K562 (cell line): ENCODE measurements around the gene SYVN1. TPM values are rescaled to one million over a fixed set of nuclear protein-coding genes. Genes with fewer than 3 reads are reported as not detected.

ENCODE experiments used
- HNRNPL ChIP-seq: fragments of 200-400 bp; formaldehyde crosslinking; IDR thresholded peaks from 2 replicates; pipeline ENCODE4 v1.6.1; 2017; ENCODE audit warnings: low read depth, mild to moderate bottlenecking, low read length
- KDM2B ChIP-seq: fragments of 250-450 bp; sonication (Bioruptor Pico); IDR thresholded peaks from 2 replicates; pipeline ENCODE4 v1.8.0; 2021; ENCODE audit warnings: mild to moderate bottlenecking, moderate library complexity
- L3MBTL2 ChIP-seq: fragments of 450-650 bp; IDR thresholded peaks from 2 replicates; pipeline ENCODE4 v1.6.1; 2016; ENCODE audit warnings: mild to moderate bottlenecking, moderate library complexity
- MLLT1 ChIP-seq, 2 experiments: fragments of 450-650 bp; IDR thresholded peaks; 2 replicates each; pipeline ENCODE4 v1.6.1; 2016
- NCOA2 ChIP-seq, 2 experiments: fragments of 450-650 bp; IDR thresholded peaks; 2 replicates each; pipeline ENCODE4 v1.6.1; 2018; ENCODE audit warnings: mild to moderate bottlenecking in 2 of 2, moderate library complexity in 1 of 2; ENCODE audit not compliant: partially characterized antibody in 2 of 2
- NFIX ChIP-seq: fragments of 250-450 bp; sonication (Bioruptor Pico); IDR thresholded peaks from 2 replicates; pipeline ENCODE4 v1.4.0; 2020; ENCODE audit warnings: low read depth, mild to moderate bottlenecking, moderate library complexity
- POLR2H ChIP-seq: IDR thresholded peaks from 2 replicates; pipeline ENCODE4 v1.6.1; 2016; ENCODE audit warnings: missing genetic modification characterization, low read depth, mild to moderate bottlenecking, control low read depth, missing compliant biosample characterization, moderate library complexity
- PRMT5 ChIP-seq: sonication (generic); formaldehyde crosslinking; IDR thresholded peaks from 2 replicates; pipeline ENCODE4 v1.5.0; 2020; ENCODE audit warnings: missing genetic modification reagents
- SAFB2 ChIP-seq: fragments of 200-400 bp; formaldehyde crosslinking; IDR thresholded peaks from 2 replicates; pipeline ENCODE4 v1.6.1; 2018; ENCODE audit warnings: borderline replicate concordance, low read length, low read depth, moderate library complexity; ENCODE audit not compliant: severe bottlenecking
- SNIP1 ChIP-seq: fragments of 450-650 bp; IDR thresholded peaks from 2 replicates; pipeline ENCODE4 v1.7.1; 2017; ENCODE audit warnings: low read depth, mild to moderate bottlenecking
- TEAD1 ChIP-seq, 2 experiments: fragments of 450-650 bp in 1 of 2; sonication (generic) in 1 of 2; formaldehyde crosslinking; IDR thresholded peaks; 2 replicates each; pipeline versions ENCODE4 v1.4.0 to v1.8.0; 2020 to 2022; ENCODE audit warnings: mild to moderate bottlenecking in 2 of 2, missing genetic modification reagents in 1 of 2
- ZNF609 ChIP-seq: sonication (generic); formaldehyde crosslinking; IDR thresholded peaks from 2 replicates; pipeline ENCODE4 v1.8.1; 2023; ENCODE audit warnings: missing genetic modification reagents, mild to moderate bottlenecking, borderline replicate concordance
- polyA plus RNA-seq, 8 experiments: library from polyadenylated mRNA; depleted of rRNA in 4 of 8; stranded (reverse) in 5 of 8; unstranded in 3 of 8; fragments of >200 nt; fragmentation: Nextera tagmentation in 2 of 8; fragmentation: Illumina TruSeq in 1 of 8; extraction: Ambion mirVana in 2 of 8; extraction: Trizol in 1 of 8; gene quantifications; 2 replicates each; pipeline versions ENCODE4 v1.2.1 to v1.2.3, GENCODE V29; 2011 to 2014; ENCODE audit warnings: inconsistent platforms in 1 of 8, missing spikeins in 1 of 8
- total RNA-seq, 7 experiments: library from RNA; depleted of rRNA in 6 of 7; stranded (reverse); fragments of >200 nt in 6 of 7; fragmentation: Illumina TruSeq in 2 of 7; extraction: Trizol in 2 of 7; gene quantifications; 2 replicates each; pipeline versions ENCODE4 v1.2.1 to v1.2.3, GENCODE V29; 2011 to 2021; ENCODE audit warnings: low replicate concordance in 1 of 7
- TF ChIP-seq, protein P1 (sequence below): fragments of 450-650 bp; IDR thresholded peaks from 2 replicates; pipeline ENCODE4 v1.6.1; 2016; ENCODE audit warnings: borderline replicate concordance
- TF ChIP-seq, protein P2 (sequence below), 2 experiments: fragments of 450-650 bp in 1 of 2; sonication (generic) in 1 of 2; formaldehyde crosslinking in 1 of 2; IDR thresholded peaks in 1 of 2; conservative IDR thresholded peaks in 1 of 2; 2 replicates each; pipeline versions ENCODE4 v1.6.1 to v1.8.1; 2016 to 2023; ENCODE audit warnings: mild to moderate bottlenecking in 2 of 2, moderate library complexity in 2 of 2, inconsistent platforms in 1 of 2, missing genetic modification reagents in 1 of 2

The SYVN1 gene
- total and polyA plus RNA-seq, 9 of the 15 experiments (the other 6 are each of a cell fraction or from before 2014, with no cell fraction given) = 0.41 to 47.4 (median 9.9) TPM

DNA sequence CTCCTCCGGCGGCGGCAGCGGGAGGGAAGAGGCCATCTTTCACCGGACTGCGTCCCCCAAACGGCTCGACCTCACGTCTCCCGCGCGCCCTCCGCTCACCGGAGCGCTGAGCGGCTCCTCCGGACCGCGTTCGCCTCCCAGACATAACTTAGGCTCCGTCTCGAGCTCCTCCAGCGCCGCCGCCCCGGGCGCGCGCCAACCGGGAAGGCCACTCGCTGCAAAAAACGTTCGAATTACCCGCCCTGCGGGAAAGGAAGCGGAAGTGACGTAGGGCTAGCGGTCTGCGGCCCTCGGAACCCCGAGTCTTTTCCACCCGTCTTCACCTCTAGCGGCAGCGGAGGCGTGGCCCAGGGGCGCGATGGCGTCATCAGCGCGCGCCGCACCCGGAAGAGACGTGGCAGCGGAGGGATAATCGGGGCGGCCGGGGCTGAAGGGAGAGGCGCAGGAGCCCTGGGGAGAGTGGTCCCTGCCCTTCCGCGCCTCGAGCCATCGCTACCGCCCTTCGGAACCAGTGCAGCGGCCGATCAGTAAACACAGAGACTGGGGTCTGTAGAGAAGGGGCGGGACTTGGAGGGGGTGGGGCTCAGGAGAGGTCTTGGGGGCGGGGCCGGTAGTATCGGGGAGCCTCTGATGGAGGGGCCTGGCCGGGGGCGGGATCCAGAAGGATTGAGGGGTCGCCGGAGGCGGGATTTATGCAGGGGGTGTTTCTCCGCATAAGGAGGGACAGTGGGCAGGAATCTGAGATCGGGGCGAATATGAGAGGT, 50.3 kb downstream of the SYVN1 start, which contains the start of the genes CDCA5 and ZFPL1 (continued):
- TF ChIP-seq ZNF609 (CRISPR knock-in tag) (peak; percentile 79; the same call in 1 of the 2 replicates), KDM2B (CRISPR knock-in tag) (no peak), HNRNPL (no peak), POLR2H (tag) (peak; percentile 78), NFIX (CRISPR knock-in tag) (no peak), SAFB2 (no peak), PRMT5 (CRISPR knock-in tag) (no peak), MLLT1 (IDR thresholded peaks at IDR 0.05) (peak; percentile 14 to 36; a peak in 2 of 4 replicates), TEAD1 (CRISPR knock-in tag; IDR thresholded peaks at IDR 0.05) (peak; percentile 11 to 18; a peak in 1 of 4 replicates), NCOA2 (IDR thresholded peaks at IDR 0.05; ENCODE audit: partially characterized antibody in 2 of 2) (no peak), SNIP1 (no peak), L3MBTL2 (peak; percentile 53)
- TF ChIP-seq, protein P1, sequence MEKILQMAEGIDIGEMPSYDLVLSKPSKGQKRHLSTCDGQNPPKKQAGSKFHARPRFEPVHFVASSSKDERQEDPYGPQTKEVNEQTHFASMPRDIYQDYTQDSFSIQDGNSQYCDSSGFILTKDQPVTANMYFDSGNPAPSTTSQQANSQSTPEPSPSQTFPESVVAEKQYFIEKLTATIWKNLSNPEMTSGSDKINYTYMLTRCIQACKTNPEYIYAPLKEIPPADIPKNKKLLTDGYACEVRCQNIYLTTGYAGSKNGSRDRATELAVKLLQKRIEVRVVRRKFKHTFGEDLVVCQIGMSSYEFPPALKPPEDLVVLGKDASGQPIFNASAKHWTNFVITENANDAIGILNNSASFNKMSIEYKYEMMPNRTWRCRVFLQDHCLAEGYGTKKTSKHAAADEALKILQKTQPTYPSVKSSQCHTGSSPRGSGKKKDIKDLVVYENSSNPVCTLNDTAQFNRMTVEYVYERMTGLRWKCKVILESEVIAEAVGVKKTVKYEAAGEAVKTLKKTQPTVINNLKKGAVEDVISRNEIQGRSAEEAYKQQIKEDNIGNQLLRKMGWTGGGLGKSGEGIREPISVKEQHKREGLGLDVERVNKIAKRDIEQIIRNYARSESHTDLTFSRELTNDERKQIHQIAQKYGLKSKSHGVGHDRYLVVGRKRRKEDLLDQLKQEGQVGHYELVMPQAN = peak; percentile 96
- TF ChIP-seq, protein P2, sequence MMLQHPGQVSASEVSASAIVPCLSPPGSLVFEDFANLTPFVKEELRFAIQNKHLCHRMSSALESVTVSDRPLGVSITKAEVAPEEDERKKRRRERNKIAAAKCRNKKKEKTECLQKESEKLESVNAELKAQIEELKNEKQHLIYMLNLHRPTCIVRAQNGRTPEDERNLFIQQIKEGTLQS (IDR thresholded peaks at IDR 0.05) = peak; percentile 89
- TF ChIP-seq, protein P2 (CRISPR knock-in tag; conservative IDR thresholded peaks at IDR 0.05) = peak; percentile 66; the same call in 1 of the 2 replicates
